ENCODE results near the gene MYH11.
"Not testable (repeated sequence)": the region's sequence is repeated elsewhere in the genome, so short reads cannot be mapped to it uniquely, and the experiment has no call there.

Gene MYH11

GRCh38 chr16:15749985-15750384, 106.8 kb downstream of the MYH11 start:
- no peak for DNase-seq (ENCODE audit: low read depth in 2 of 2)

GRCh38 chr16:15749371-15749770, 107.5 kb downstream of the MYH11 start:
- DNase-seq (ENCODE audit: low read depth in 2 of 2): no peak

- no peak for DNase-seq (ENCODE audit: low read depth in 2 of 2)
Observed at GRCh38 chr16:15748654-15749053, 108.2 kb downstream of the MYH11 start.

GRCh38 chr16:15747937-15748336, 108.9 kb downstream of the MYH11 start:
- no peak for DNase-seq (ENCODE audit: low read depth in 2 of 2)

- DNase-seq (ENCODE audit: low read depth in 2 of 2): no peak
Observed at GRCh38 chr16:15746332-15746731, 110.5 kb downstream of the MYH11 start.

- DNase-seq (ENCODE audit: low read depth in 2 of 2): no peak
Observed at GRCh38 chr16:15743657-15744056, 113.2 kb downstream of the MYH11 start.

GRCh38 chr16:15742716-15743115, 114.1 kb downstream of the MYH11 start:
- DNase-seq (ENCODE audit: low read depth in 2 of 2): no peak

- DNase-seq (ENCODE audit: low read depth in 2 of 2): no peak
Observed at GRCh38 chr16:15741207-15741871, 115.5 kb downstream of the MYH11 start.

GRCh38 chr16:15739950-15740349, 116.9 kb downstream of the MYH11 start:
- DNase-seq (ENCODE audit: low read depth in 2 of 2): no peak

GRCh38 chr16:15739464-15739863, 117.4 kb downstream of the MYH11 start:
- DNase-seq (ENCODE audit: low read depth in 2 of 2): no peak

- DNase-seq (ENCODE audit: low read depth in 2 of 2): no peak
Observed at GRCh38 chr16:15737140-15737644, 119.6 kb downstream of the MYH11 start.

GRCh38 chr16:15736529-15736928, 120.3 kb downstream of the MYH11 start:
- DNase-seq (ENCODE audit: low read depth in 2 of 2): no peak

GRCh38 chr16:15735610-15736009, 121.2 kb downstream of the MYH11 start:
- DNase-seq (ENCODE audit: low read depth in 2 of 2): no peak

GRCh38 chr16:15732416-15732815, 124.4 kb downstream of the MYH11 start:
- DNase-seq (ENCODE audit: low read depth in 2 of 2): no peak

GRCh38 chr16:15729152-15729551, 127.7 kb downstream of the MYH11 start:
- no peak for DNase-seq (ENCODE audit: low read depth in 2 of 2)

GRCh38 chr16:15727697-15728096, 129.1 kb downstream of the MYH11 start:
- DNase-seq (ENCODE audit: low read depth in 2 of 2): not testable (repeated sequence)

GRCh38 chr16:15726715-15727114, 130.1 kb downstream of the MYH11 start:
- no peak for DNase-seq (ENCODE audit: low read depth in 2 of 2)

GRCh38 chr16:15725641-15726240, 131.1 kb downstream of the MYH11 start:
- no peak for DNase-seq (ENCODE audit: low read depth in 2 of 2)

- no peak for DNase-seq (ENCODE audit: low read depth in 2 of 2)
Observed at GRCh38 chr16:15723808-15724207, 133.0 kb downstream of the MYH11 start.

- no peak for DNase-seq (ENCODE audit: low read depth in 2 of 2)
Observed at GRCh38 chr16:15721018-15721417, 135.8 kb downstream of the MYH11 start.

GRCh38 chr16:15716694-15717447, 140.0 kb downstream of the MYH11 start:
- DNase-seq (ENCODE audit: low read depth in 2 of 2): no peak

- DNase-seq (ENCODE audit: low read depth in 2 of 2): no peak
Observed at GRCh38 chr16:15715221-15715620, 141.6 kb downstream of the MYH11 start.

Measured in stimulated activated CD8-positive, alpha-beta memory T cell treated with anti-CD3 and anti-CD28 coated beads, Interleukin-7, amount 100 ng/mL, for 1 hour (primary cell).